Subcutaneous adipose tissue (tissue), 4 donors: Measurements from ENCODE around the gene HS3ST1. TPM values are rescaled to one million over a fixed set of nuclear protein-coding genes. Genes with fewer than 3 reads are reported as not detected.

ENCODE experiments used
- CTCF ChIP-seq: fragments of 450-650 bp; IDR thresholded peaks from one replicate; pipeline ENCODE4 v1.5.1; 2016; ENCODE audit warnings: low read depth, mild to moderate bottlenecking, control low read depth, antibody characterized with exemption, moderate library complexity
- total RNA-seq, 4 donors: library from RNA; depleted of rRNA; stranded (reverse); fragments of >200 nt; gene quantifications; one replicate each; pipeline ENCODE4 v1.1.0, GENCODE V29; 2016

The HS3ST1 gene
- total RNA-seq, 4 donors from 2014 or later, result 0.16 to 2.1 (median 1.3) TPM

GRCh38 chr4:11402192-11402591 lies 26.5 kb downstream of the HS3ST1 start:
- no peak for TF ChIP-seq CTCF

- no peak for TF ChIP-seq CTCF
These were observed 29.2 kb downstream of the HS3ST1 start for GRCh38 chr4:11399461-11399971.

- TF ChIP-seq CTCF, result no peak
These were observed 30.7 kb downstream of the HS3ST1 start for GRCh38 chr4:11397819-11398610.

- no peak for TF ChIP-seq CTCF
These were observed 31.5 kb downstream of the HS3ST1 start for GRCh38 chr4:11397146-11397545.

GRCh38 chr4:11393551-11393950 lies 35.1 kb downstream of the HS3ST1 start:
- TF ChIP-seq CTCF, result no peak

GRCh38 chr4:11376571-11376970 lies 52.1 kb downstream of the HS3ST1 start:
- TF ChIP-seq CTCF, result no peak

- TF ChIP-seq CTCF, result no peak
These were observed 52.5 kb downstream of the HS3ST1 start for GRCh38 chr4:11376146-11376545.
